IMR-90 (cell line): ENCODE results near the gene EDIL3. TPM values are rescaled to one million over a fixed set of nuclear protein-coding genes. Genes with fewer than 3 reads are reported as not detected.
A peak's percentile ranks its signal among the peaks of the same experiment; 100 is the strongest.

Experiments
- ATAC-seq: fragments of 200-7000 bp; cut with Tn5 transposase; 2 replicates; pipeline ENCODE4 v1.9.1; 2020; ENCODE audit warnings: low read depth, mild to moderate bottlenecking, moderate library complexity
- BruUV-seq: library from RNA; stranded (reverse); fragments of 400-500 nt; replicated peaks from 2 replicates; lab custom pipeline; 2021; lab: Mats Ljungman, UMichigan
- CTCF ChIA-PET: fragments of 300-600 bp; formaldehyde crosslinking; extraction: SDS; loops from one replicate; lab custom pipeline; 2021; ENCODE audit warnings: antibody characterized with exemption; lab: Yijun Ruan, JAX
- POLR2A ChIA-PET: fragments of 300-600 bp; sonication (Branson Sonifier 250); formaldehyde crosslinking; loops from one replicate; lab custom pipeline; 2022; ENCODE audit warnings: antibody characterized with exemption; ENCODE audit not compliant: unreplicated experiment; lab: Charles Lee
- DNase-seq: peaks from one replicate; pipeline ENCODE4 v3.0.0; 2013
- H2AFZ ChIP-seq: replicated peaks from 2 replicates; pipeline ENCODE3; 2013; ENCODE audit warnings: low read length, mild to moderate bottlenecking; ENCODE audit not compliant: poor library complexity
- H2AK5ac ChIP-seq: 2 replicates; pipeline ENCODE4 v1.6.1; 2013; ENCODE audit warnings: low read depth, low read length, inconsistent platforms
- H2AK9ac ChIP-seq: replicated peaks from 2 replicates; pipeline ENCODE3; 2013; ENCODE audit warnings: mild to moderate bottlenecking, low read depth, low read length, moderate library complexity; ENCODE audit not compliant: poor library complexity
- H2BK120ac ChIP-seq: 2 replicates; pipeline ENCODE4 v1.6.1; 2013; ENCODE audit warnings: low read depth, low read length, inconsistent platforms
- H2BK15ac ChIP-seq: 3 replicates; pipeline ENCODE4 v1.6.1; 2013; ENCODE audit warnings: low read depth, low read length, inconsistent platforms
- H2BK20ac ChIP-seq: 2 replicates; pipeline ENCODE4 v1.6.1; 2013; ENCODE audit warnings: low read depth, mild to moderate bottlenecking, inconsistent platforms, low read length, moderate library complexity
- H2BK5ac ChIP-seq: 2 replicates; pipeline ENCODE4 v1.6.1; 2013; ENCODE audit warnings: mild to moderate bottlenecking, low read depth, low read length, inconsistent platforms; ENCODE audit not compliant: poor library complexity, severe bottlenecking
- H3K14ac ChIP-seq: replicated peaks from 2 replicates; pipeline ENCODE4 v1.6.1; 2013; ENCODE audit warnings: low read depth, low read length, inconsistent platforms
- H3K18ac ChIP-seq: 2 replicates; pipeline ENCODE4 v1.6.1; 2013; ENCODE audit warnings: low read depth, low read length, control low read depth
- H3K23ac ChIP-seq: 2 replicates; pipeline ENCODE4 v1.6.1; 2013; ENCODE audit warnings: low read depth, low read length, inconsistent platforms
- H3K27ac ChIP-seq: 2 replicates; pipeline ENCODE4 v1.5.1; 2013; ENCODE audit warnings: mild to moderate bottlenecking, control low read depth, low read length; ENCODE audit not compliant: insufficient read depth
- H3K27me3 ChIP-seq: 2 replicates; pipeline ENCODE4 v1.6.1; 2013; ENCODE audit warnings: low read length; ENCODE audit not compliant: control insufficient read depth, insufficient read depth
- H3K36me3 ChIP-seq: 2 replicates; pipeline ENCODE4 v1.6.1; 2013; ENCODE audit warnings: low read length, mixed read lengths; ENCODE audit not compliant: control insufficient read depth, insufficient read depth
- H3K4ac ChIP-seq: 2 replicates; pipeline ENCODE4 v1.6.1; 2013; ENCODE audit warnings: low read depth, low read length, inconsistent platforms
- H3K4me1 ChIP-seq: 2 replicates; pipeline ENCODE4 v1.6.1; 2013; ENCODE audit warnings: low read length, mixed read lengths; ENCODE audit not compliant: control insufficient read depth, insufficient read depth
- H3K4me2 ChIP-seq: 2 replicates; pipeline ENCODE4 v1.6.1; 2013; ENCODE audit warnings: low read depth, mild to moderate bottlenecking, control low read depth, low read length, moderate library complexity
- H3K4me3 ChIP-seq: 2 replicates; pipeline ENCODE4 v1.5.1; 2013; ENCODE audit warnings: low read depth, mild to moderate bottlenecking, control low read depth, low read length, moderate library complexity; ENCODE audit not compliant: insufficient read depth
- H3K56ac ChIP-seq: 2 replicates; pipeline ENCODE4 v1.6.1; 2013; ENCODE audit warnings: low read length, inconsistent platforms; ENCODE audit not compliant: insufficient read depth; ENCODE audit errors: extremely low read depth
- H3K79me1 ChIP-seq, 2 experiments: 2 replicates each; pipeline ENCODE4 v1.6.1; 2013; ENCODE audit warnings: low read length in 2 of 2, inconsistent platforms in 1 of 2, low read depth in 1 of 2
- H3K9ac ChIP-seq: 2 replicates; pipeline ENCODE4 v1.6.1; 2013; ENCODE audit warnings: low read depth, low read length, control low read depth
- H3K9me1 ChIP-seq: 2 replicates; pipeline ENCODE4 v1.6.1; 2013; ENCODE audit warnings: low read length, inconsistent platforms; ENCODE audit not compliant: insufficient read depth
- H3K9me3 ChIP-seq: 2 replicates; pipeline ENCODE4 v1.6.1; 2013; ENCODE audit warnings: low read length; ENCODE audit not compliant: control insufficient read depth, insufficient read depth
- H4K20me1 ChIP-seq: 2 replicates; pipeline ENCODE4 v1.6.1; 2013; ENCODE audit warnings: low read length, inconsistent platforms; ENCODE audit not compliant: insufficient read depth
- H4K5ac ChIP-seq: 2 replicates; pipeline ENCODE4 v1.6.1; 2013; ENCODE audit warnings: mild to moderate bottlenecking, low read depth, low read length, control low read depth
- H4K8ac ChIP-seq, 2 experiments: 2 replicates each; pipeline ENCODE4 v1.6.1; 2013; ENCODE audit warnings: low read depth in 2 of 2, low read length in 2 of 2, control low read depth in 1 of 2, inconsistent platforms in 1 of 2
- H4K91ac ChIP-seq: 2 replicates; pipeline ENCODE4 v1.6.1; 2013; ENCODE audit warnings: low read depth, low read length, inconsistent platforms; ENCODE audit not compliant: insufficient read depth
- BHLHE40 ChIP-seq: fragments of 150-350 bp; IDR thresholded peaks from 2 replicates; pipeline ENCODE4 v1.6.1; 2016; ENCODE audit warnings: mild to moderate bottlenecking, low read depth, low read length
- CEBPB ChIP-seq: IDR thresholded peaks from 2 replicates; pipeline ENCODE4 v1.6.1; 2012; ENCODE audit warnings: low read depth, low read length, improper control_type of control experiment
- CHD1 ChIP-seq: IDR thresholded peaks from 2 replicates; pipeline ENCODE4 v1.6.1; 2012; ENCODE audit warnings: low read depth, low read length, improper control_type of control experiment
- CTCF ChIP-seq: conservative IDR thresholded peaks from 2 replicates; pipeline ENCODE4 v1.5.1; 2012; ENCODE audit warnings: mild to moderate bottlenecking, low read depth, low read length, improper control_type of control experiment
- ELK1 ChIP-seq: fragments of 150-350 bp; IDR thresholded peaks from 2 replicates; pipeline ENCODE4 v1.6.1; 2016; ENCODE audit warnings: low read depth, mild to moderate bottlenecking, low read length, moderate library complexity, borderline replicate concordance
- FOS ChIP-seq: fragments of 150-350 bp; IDR thresholded peaks from 2 replicates; pipeline ENCODE4 v1.6.1; 2016; ENCODE audit warnings: low read depth, low read length
- MAFK ChIP-seq: IDR thresholded peaks from 2 replicates; pipeline ENCODE4 v1.6.1; 2012; ENCODE audit warnings: low read depth, low read length, improper control_type of control experiment
- MAZ ChIP-seq: IDR thresholded peaks from 2 replicates; pipeline ENCODE4 v1.6.1; 2012; ENCODE audit warnings: low read depth, mild to moderate bottlenecking, low read length, improper control_type of control experiment, moderate library complexity, borderline replicate concordance
- MXI1 ChIP-seq: IDR thresholded peaks from 2 replicates; pipeline ENCODE4 v1.6.1; 2012; ENCODE audit warnings: low read depth, mild to moderate bottlenecking, low read length, moderate library complexity, borderline replicate concordance
- NFE2L2 ChIP-seq: fragments of 150-350 bp; IDR thresholded peaks from 2 replicates; pipeline ENCODE4 v1.6.1; 2016; ENCODE audit warnings: low read depth, mild to moderate bottlenecking, low read length
- POLR2A ChIP-seq: IDR thresholded peaks from 2 replicates; pipeline ENCODE4 v1.6.1; 2012; ENCODE audit warnings: mild to moderate bottlenecking, low read depth, low read length
- RAD21 ChIP-seq: IDR thresholded peaks from 2 replicates; pipeline ENCODE4 v1.6.1; 2012; ENCODE audit warnings: low read length, improper control_type of control experiment
- RCOR1 ChIP-seq: IDR thresholded peaks from 2 replicates; pipeline ENCODE4 v1.6.1; 2012; ENCODE audit warnings: mild to moderate bottlenecking, low read length, improper control_type of control experiment; ENCODE audit not compliant: insufficient replicate concordance
- RFX5 ChIP-seq: IDR thresholded peaks from 2 replicates; pipeline ENCODE4 v1.8.0; 2012; ENCODE audit warnings: low read depth, mild to moderate bottlenecking, low read length, moderate library complexity
- SMC3 ChIP-seq: fragments of 150-350 bp; IDR thresholded peaks from 2 replicates; pipeline ENCODE4 v1.6.1; 2016; ENCODE audit warnings: low read depth, mild to moderate bottlenecking, antibody characterized with exemption, low read length, moderate library complexity
- USF2 ChIP-seq: fragments of 150-350 bp; IDR thresholded peaks from 2 replicates; pipeline ENCODE4 v1.6.1; 2017; ENCODE audit warnings: mild to moderate bottlenecking, antibody characterized with exemption, low read length, low read depth
- whole genome bisulfite sequencing, 2 experiments: methylation state at CpG; one replicate each; pipeline versions ENCODE4 v1.1.5 to v1.1.7; 2013; ENCODE audit warnings: missing lambda C conversion rate in 2 of 2; ENCODE audit not compliant: insufficient read length in 1 of 2; ENCODE audit errors: extremely low coverage in 2 of 2; 5-methylcytosine and 5-hydroxymethylcytosine counted together
- dilution Hi-C: fragments of 300-500 bp; cut with HindIII; formaldehyde crosslinking; loops from one replicate; pipeline ENCODE4 v1.14.3; 2018; ENCODE audit warnings: low sequenced_read_pairs; ENCODE audit not compliant: unreplicated experiment
- in situ Hi-C: fragments of 300-500 bp; cut with MboI; formaldehyde crosslinking; loops from 3 replicates; pipeline ENCODE4 v1.14.3; 2019; ENCODE audit warnings: low sequenced_read_pairs, inconsistent platforms, mixed read lengths
- intact Hi-C: fragments of 100-400 bp; cut with micrococcal nuclease; formaldehyde crosslinking; loops from 2 replicates; pipeline ENCODE4 v1.10.0; 2022
- polyA plus RNA-seq, 3 experiments: library from polyadenylated mRNA; depleted of rRNA; stranded (reverse); fragments of >200 nt; gene quantifications; 2 replicates each; pipeline ENCODE4 v1.2.3, GENCODE V29; 2012; ENCODE audit warnings: low replicate concordance in 1 of 3
- total RNA-seq: library from RNA; depleted of rRNA; stranded (reverse); fragments of >200 nt; gene quantifications from 2 replicates; pipeline ENCODE4 v1.2.3, GENCODE V29; 2012

The EDIL3 gene
- total and polyA plus RNA-seq, 2 of the 4 experiments (the other 2 are of a cell fraction) = 55.5 to 82.8 TPM

GRCh38 chr5:83964271-83964670, 420.4 kb downstream of the EDIL3 start:
- Histone ChIP-seq H3K4me3 (no peak overlapping the region), H3K36me3 (no peaks in the 10 kb centered on the region), H2BK120ac (peak overlapping the region; percentile 28; the same call in 1 of the 2 replicates), H3K79me1 (no peaks in the 10 kb centered on the region; a peak in 1 of 4 replicates), H3K14ac (peak overlapping the region; percentile 17), H3K56ac (no peak overlapping the region), H3K23ac (peak overlapping the region; percentile 35; the same call in 1 of the 2 replicates), H3K18ac (peak overlapping the region; percentile 9; the same call in 1 of the 2 replicates), H4K20me1 (no peaks in the 10 kb centered on the region), H2BK15ac (0 out of 3 replicates have a peak overlapping the region, but pooled peaks have one; percentile 8), H3K9me1 (peaks cover 5% of the 10 kb centered on the region; the same call in 1 of the 2 replicates), H2BK20ac (peak overlapping the region; percentile 57), H4K5ac (no peak overlapping the region), H2BK5ac (no peak overlapping the region), H2AK5ac (0 out of 2 replicates have a peak overlapping the region, but pooled peaks have one; percentile 49), H3K4ac (peak overlapping the region; percentile 14; the same call in 1 of the 2 replicates), H3K4me2 (no peak overlapping the region), H4K8ac (peak overlapping the region in 1 of 2 experiments; percentile 40; a peak in 1 of 4 replicates), H2AFZ (no peak overlapping the region), H3K9ac (no peak overlapping the region), H2AK9ac (no peak overlapping the region), H3K27me3 (no peaks in the 10 kb centered on the region), H3K9me3 (no peaks in the 10 kb centered on the region), H3K27ac (no peak overlapping the region), H4K91ac (no peak overlapping the region), H3K4me1 (peaks cover 5% of the 10 kb centered on the region; the same call in 1 of the 2 replicates)
- no CpG with 5 or more reads among the region's 1 CpG for WGBS, 2 experiments
- ChIA-PET POLR2A (interaction anchor here (0.6 kb wide), 1 partner anchor 35 kb away, joined by 4 read pairs; no protein-coding TSS in a partner anchor), CTCF (no interaction called here)
- no peak for DNase-seq
- no TSS peak for BruUV-seq
- TF ChIP-seq POLR2A = no peak
- TF ChIP-seq USF2 = no peak
- TF ChIP-seq RCOR1 = no peak
- no peak for TF ChIP-seq FOS
- TF ChIP-seq MAFK = no peak
- no peak for TF ChIP-seq NFE2L2
- no peak for TF ChIP-seq CEBPB
- TF ChIP-seq SMC3 = no peak
- no peak for TF ChIP-seq CTCF
- no peak for TF ChIP-seq CHD1
- no peak for TF ChIP-seq RAD21
- no peak for TF ChIP-seq BHLHE40
- TF ChIP-seq MAZ = no peak
- no peak for TF ChIP-seq MXI1
- TF ChIP-seq RFX5 = no peak
- TF ChIP-seq ELK1 = no peak
- ATAC-seq = no peak
- intact Hi-C loops (no loop called here), dilution Hi-C loops (no loop called here), in situ Hi-C loops (no loop called here)
